Occipital lobe (tissue), 2 donors: ENCODE results near the gene CTIF. TPM values are rescaled to one million over a fixed set of nuclear protein-coding genes. Genes with fewer than 3 reads are reported as not detected.
A peak's percentile ranks its signal among the peaks of the same experiment; 100 is the strongest.

Experiments
- DNase-seq: peaks from one replicate; lab custom pipeline; 2025; lab: John Stamatoyannopoulos, UW
- total RNA-seq: library from RNA; depleted of rRNA; stranded (reverse); fragments of >200 nt; gene quantifications from one replicate; pipeline ENCODE4 v1.2.3, GENCODE V29; 2014

Gene CTIF
- total RNA-seq, 1 donor from 2014 or later: 55.1 TPM

- DNase-seq: no peak
Observed at GRCh38 chr18:48843596-48843995, 304.8 kb downstream of the CTIF start.

GRCh38 chr18:48844271-48844670 is 305.4 kb downstream of the CTIF start:
- DNase-seq: no peak

- no peak for DNase-seq
Observed at GRCh38 chr18:48845174-48845573, 306.3 kb downstream of the CTIF start.

- DNase-seq: no peak
Observed at GRCh38 chr18:48846423-48846932, 307.6 kb downstream of the CTIF start.

GRCh38 chr18:48847807-48848486 is 309.1 kb downstream of the CTIF start:
- DNase-seq: no peak

- no peak for DNase-seq
Observed at GRCh38 chr18:48848641-48849143, 309.9 kb downstream of the CTIF start.

- no peak for DNase-seq
Observed at GRCh38 chr18:48850822-48851598, 312.2 kb downstream of the CTIF start.

GRCh38 chr18:48851599-48851960 is 312.7 kb downstream of the CTIF start:
- DNase-seq: no peak

GRCh38 chr18:48852292-48852691 is 313.5 kb downstream of the CTIF start:
- DNase-seq: no peak

- DNase-seq: no peak
Observed at GRCh38 chr18:48852794-48853193, 314.0 kb downstream of the CTIF start.

- DNase-seq: no peak
Observed at GRCh38 chr18:48853588-48853987, 314.8 kb downstream of the CTIF start.

- no peak for DNase-seq
Observed at GRCh38 chr18:48854780-48855179, 315.9 kb downstream of the CTIF start.

GRCh38 chr18:48855422-48856377 is 316.9 kb downstream of the CTIF start:
- no peak for DNase-seq

- no peak for DNase-seq
Observed at GRCh38 chr18:48857023-48857694, 318.3 kb downstream of the CTIF start.

- DNase-seq: no peak
Observed at GRCh38 chr18:48858676-48859075, 319.8 kb downstream of the CTIF start.

- DNase-seq: peak; percentile 81
Observed at GRCh38 chr18:48859311-48860268, 320.8 kb downstream of the CTIF start.

- DNase-seq: no peak
Observed at GRCh38 chr18:48860269-48861180, 321.7 kb downstream of the CTIF start.

- no peak for DNase-seq
Observed at GRCh38 chr18:48861181-48861708, 322.4 kb downstream of the CTIF start.
